Measurements from ENCODE around the gene ODAD3.
"Not testable (repeated sequence)": the region's sequence is repeated elsewhere in the genome, so short reads cannot be mapped to it uniquely, and the experiment has no call there.

Gene ODAD3

DNA sequence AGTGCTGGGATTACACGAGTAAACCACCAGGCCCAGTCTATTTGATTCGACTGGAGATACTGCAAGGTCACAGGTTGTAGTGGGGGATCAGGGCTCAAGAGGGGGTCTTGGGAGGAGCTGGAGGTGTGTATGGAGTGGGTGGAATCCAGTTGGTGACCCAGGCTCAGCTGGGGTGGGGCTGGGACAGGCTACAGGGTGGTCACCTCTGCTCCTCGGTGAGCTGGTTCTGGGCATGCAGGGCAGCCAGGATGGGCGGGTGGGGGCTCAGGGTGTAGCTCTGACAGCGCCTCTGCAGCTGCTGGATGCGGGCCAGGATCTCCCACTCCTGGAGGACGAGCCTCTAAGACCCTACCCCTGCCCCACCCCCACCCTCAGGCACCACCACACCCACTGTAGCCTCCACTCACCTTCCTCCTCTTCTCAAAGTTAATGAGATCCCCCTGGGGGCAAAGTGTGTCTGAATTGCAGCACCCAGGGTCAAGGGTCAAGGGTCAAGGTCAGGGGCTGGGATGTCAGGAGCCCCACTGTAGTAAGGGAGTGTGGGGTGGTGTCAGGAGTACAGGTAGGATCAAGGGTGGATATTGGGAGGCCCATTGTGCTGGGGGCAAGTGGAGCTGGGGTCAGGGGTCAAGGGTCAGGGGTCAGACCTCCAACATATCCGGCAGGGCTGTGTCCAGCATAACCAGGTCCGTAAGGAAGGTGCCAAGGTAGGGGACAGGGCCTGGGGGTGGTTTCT is 32.9 kb downstream of the ODAD3 start:
- DNase-seq: no peak

DNA sequence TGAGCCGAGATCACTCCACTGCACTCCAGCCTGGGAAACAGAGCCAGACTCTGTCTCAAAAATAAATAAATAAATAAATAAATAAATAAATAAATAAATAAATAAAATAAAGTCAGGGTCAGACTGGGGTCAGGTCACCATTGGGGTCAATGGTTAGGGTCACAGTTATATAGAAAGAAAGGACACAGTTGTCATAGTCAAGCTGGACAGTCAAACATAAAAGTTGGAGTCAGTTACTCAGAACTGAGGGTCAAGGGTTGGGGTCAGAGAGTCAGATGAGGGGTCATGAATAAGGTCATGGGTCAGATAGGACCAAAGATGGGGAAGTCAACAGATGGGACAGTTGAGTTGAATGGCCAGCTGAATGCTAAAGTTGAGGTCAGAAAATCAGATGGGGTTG is 34.1 kb downstream of the ODAD3 start:
- DNase-seq: no peak

DNA sequence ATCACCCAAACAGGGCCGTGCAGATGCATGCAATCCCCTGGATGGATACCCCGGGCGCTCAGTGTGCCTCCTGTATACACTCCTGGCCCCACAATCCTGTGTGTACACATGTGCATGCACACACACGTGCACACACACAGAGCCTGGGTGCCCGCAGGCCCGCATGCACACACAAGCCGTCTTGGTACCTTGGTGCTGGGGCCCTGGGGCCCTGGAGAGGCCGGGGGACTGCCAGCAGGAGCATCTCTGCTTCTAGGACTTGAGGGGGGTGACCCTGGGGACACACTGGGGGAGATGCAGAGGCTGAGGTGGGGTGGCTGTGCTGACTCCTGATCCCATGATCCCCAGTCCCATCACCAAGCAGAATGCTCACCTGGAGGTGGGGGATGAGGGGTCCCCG is 35.3 kb downstream of the ODAD3 start:
- no peak for DNase-seq

DNA sequence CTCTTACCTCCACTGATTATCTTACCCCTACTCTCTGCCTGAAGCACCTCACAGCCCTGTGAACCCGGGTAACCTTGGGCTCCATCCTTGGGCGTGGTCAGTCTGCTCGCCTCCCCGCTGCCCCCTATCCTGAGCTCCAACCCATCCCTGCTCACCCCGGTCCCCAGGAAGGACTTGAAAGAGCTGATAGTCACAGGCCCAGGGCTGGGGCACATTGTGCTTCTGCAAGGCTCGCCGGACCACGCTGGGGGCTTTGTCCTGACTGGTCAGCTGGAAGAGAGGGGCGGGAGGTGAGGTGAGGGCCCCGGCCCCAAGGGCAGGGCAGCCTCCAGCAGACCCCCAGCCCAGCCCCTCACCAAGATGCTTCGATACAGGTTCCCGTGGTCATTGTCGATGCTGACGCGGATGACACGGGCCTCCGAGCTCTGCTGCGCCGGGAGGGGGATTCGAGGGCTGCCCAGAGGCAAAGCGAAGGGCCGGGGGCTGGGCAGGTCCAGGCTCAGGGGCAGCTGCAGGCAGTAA is 37.8 kb downstream of the ODAD3 start:
- no peak for DNase-seq

DNA sequence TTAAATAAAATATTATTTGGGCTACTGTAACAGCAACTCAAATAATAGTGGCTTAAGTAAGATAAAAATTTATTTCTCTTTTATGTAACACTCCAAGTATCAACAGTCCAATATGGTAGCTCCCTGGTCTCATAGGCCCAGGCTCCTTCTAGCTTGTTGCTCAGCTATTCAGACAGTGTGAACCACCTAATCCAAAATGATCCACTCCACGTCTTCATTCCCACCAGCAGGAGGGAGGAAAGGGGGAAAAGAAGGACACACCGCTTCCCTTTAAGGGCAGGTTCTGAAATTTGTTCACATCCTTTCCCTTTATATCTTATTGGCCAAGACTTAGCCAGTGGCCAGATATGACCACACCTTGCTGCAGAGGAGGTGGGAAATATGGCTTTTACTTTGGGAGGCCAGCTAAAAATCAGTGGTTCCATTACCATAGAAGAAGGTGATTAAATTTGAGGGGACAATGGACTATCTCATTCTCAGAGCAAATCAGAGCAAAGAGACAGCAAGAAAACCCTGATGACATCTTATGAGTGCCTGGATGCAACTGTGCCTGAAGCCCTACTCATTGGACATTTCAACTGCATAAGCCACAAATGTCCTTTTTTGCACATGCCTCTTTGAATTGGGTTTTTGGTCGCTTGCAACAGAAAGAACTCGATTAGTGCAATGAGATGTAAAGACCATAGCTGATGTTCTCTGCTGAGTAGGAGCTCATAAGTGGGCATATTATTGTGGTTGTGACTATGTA is 43.8 kb downstream of the ODAD3 start:
- DNase-seq: no peak

DNA sequence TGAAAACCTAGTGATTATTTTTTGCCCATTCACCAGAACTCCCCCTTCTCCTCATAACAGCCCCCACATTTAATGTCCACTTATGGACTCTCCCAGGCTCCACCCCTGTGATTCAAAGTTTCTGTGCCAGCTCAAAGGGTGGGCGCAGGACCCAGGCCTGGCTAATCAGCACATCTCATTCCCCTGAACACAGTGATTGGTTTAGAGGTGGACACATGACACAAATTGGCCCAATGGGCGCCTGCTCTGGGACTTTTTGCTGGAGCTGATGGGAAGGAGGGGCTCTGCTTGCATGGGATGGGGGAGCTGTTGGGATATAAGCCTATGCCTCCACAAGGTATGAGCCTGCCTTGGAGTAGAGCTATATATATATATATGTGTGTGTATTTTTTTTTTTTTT is 44.6 kb downstream of the ODAD3 start:
- no peak for DNase-seq

DNA sequence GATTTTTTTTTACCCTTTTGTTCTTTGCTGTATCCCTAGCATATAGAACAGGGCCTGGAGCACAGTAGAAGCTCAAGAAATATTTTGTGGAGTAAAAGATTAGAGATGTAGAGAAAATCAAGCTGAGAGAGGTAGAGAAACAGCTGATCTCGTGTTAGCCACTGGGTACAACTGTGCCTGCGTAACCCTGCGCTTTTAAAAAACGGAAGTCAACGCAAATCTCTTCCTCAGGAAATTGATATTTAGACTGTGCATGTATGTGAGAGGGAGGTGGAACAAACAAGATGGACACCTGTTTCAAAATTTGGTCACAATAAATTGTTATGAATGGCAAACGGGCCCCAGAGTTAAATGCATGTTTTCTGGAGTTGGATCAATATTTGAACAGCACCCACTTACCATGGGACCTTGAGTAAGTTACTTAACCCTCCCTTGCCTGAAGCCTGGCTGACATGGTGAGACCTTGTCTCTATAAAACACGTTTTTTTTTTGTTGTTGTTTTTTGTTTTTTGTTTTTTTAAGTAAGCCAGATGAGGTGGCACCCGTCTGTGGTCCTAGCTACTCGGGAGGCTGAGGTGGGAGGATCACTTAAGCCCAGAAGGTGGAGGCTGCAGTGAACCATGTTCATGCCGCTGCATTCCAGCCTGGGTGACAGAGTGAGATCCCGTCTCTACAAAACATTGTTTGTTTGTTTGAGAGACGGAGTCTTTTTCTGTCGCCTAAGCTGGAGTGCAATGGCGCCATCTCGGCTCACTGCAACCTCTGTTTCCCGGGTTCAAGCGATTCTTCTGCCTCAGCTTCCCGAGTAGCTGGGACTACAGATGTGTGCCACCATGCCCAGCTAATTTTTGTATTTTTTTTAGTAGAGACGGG is 47.5 kb downstream of the ODAD3 start:
- peak; percentile 52 for DNase-seq

DNA sequence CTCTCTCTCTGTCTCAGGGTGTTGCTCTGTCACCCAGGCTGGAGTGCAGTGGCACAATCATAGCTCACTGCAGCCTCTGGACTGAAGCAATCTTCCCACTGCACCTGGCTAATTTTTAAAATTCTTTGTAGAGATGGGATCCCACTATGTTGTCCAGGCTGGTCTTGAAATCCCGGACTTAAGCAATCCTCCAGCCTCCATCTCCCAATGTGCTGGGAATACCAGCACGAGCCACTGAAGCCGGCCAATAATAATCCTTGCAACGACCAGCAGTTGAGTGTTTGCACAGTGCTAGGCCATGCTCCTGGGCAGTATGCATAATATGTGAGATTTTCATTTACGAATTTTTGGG is 50.2 kb downstream of the ODAD3 start:
- DNase-seq: no peak

DNA sequence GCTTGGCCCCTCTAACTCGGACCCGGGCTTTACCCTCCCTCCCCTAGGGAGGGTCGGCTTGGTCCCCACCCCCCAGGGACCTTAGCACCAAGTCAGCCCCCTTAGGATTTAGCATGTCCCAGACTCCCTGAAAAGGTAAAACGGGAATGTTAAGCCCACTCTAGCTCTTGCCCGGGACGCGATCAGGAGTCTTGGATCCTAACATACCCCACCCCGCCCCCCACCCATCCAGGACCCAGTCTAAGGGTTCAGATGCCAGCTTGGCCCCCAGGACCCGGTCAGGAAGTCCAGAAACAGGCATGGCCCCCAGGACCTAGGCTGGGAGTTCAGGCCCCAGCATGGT is 51.2 kb downstream of the ODAD3 start:
- no peak for DNase-seq

DNA sequence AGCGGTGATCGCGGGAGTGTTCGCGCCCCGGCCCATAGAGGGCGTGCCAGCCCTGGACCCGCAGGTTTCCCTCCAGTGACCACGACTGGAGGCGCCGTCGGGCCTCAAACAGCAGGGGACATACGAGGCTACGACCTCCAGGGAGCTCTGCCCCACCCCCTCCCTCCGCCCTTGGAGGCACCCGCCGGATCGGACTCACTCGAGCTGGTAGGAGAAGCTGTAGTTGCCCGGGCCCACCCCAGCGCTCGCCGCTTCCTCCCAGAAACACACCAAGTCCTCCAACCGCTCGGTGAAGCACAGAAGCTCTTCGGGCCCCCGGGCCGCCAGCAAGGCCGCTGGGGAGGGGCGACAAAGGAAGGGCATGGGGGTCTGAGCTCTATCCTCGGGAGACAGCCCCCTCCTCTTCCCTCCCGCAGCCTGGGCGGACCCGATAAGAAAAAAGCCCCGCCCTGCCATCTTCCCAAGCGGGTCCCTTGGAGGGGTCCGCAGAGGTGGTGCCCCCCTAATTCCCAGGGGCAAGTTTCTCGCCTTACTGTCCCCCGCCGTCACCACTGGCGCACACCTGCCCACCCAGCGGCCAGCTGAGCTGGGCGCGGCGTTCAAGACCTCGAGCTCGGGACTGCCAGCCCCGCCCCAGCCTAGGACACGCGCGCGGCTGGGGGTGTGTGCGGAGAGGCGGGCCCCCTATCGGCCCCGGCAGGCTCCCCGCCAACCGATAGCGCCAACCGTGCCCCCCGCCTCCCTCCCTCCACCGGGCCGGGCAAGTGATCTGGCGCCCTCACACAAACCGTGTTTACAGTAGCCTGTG is 51.8 kb downstream of the ODAD3 start:
- DNase-seq: peak; percentile 94

DNA sequence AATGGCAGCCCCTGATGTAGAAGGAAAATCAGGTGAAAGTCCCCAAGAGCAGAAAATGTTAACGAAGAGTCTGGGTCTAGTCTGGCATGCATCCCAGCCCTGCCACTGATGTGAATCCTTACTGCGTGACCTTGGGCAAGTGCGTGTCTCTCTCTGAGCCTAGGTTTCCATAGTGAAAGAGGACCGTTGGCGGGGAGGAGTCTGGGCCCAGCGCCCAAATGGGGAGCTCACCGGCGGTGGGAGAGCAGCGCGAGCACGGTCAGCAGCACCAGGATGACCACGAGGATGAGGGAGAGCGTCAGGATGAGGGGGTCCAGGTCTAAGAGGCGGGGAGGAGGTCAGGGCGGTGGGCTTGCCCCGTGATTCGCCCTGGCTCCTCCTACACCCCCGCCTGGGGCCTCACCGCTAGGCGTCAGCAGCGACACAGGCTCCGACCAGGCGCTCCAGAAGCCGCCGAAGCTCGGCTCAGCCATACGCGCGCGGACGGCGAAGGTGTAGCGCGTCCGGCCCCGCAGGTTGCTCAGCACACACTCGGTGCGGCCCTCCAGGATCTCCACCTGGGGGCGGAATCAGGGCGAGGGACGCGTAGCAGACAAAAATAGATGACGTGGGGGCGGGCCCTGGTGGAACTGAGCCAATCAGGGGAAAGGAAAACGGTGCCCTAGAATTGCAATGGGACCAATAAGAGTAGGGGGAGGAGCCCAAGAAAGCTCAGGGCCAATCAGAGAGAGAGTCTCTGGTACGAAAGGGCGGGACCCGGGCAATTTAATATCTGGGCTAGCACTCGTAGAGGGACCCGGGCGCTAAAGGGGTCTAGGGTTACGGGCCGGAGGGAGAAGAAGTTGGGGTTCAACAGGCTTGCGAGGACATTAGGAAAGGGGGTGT is 54.0 kb downstream of the ODAD3 start:
- DNase-seq: peak; percentile 99

DNA sequence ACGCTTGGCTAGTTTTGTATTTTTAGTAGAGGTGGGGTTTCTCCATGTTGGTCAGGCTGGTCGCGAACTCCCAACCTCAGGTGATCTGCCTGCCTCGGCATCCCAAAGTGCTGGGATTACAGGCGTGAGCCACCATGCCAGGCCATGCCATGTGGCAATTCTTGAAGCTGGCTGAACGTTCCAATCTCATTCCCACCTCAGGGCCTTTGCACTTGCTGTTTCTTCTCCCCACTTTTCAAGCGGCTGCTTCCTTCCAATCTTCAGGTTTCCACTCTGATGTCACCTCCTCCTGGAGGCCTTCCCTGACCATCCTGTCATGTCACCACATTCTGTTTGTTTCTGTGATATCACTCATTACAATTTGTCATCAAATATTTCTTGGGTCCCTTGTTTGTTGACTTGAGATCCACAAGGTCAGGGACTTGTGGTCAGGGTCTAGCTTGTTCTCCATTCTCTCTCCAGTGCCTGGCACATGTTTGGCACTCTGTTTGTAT is 55.0 kb downstream of the ODAD3 start:
- no peak for DNase-seq

DNA sequence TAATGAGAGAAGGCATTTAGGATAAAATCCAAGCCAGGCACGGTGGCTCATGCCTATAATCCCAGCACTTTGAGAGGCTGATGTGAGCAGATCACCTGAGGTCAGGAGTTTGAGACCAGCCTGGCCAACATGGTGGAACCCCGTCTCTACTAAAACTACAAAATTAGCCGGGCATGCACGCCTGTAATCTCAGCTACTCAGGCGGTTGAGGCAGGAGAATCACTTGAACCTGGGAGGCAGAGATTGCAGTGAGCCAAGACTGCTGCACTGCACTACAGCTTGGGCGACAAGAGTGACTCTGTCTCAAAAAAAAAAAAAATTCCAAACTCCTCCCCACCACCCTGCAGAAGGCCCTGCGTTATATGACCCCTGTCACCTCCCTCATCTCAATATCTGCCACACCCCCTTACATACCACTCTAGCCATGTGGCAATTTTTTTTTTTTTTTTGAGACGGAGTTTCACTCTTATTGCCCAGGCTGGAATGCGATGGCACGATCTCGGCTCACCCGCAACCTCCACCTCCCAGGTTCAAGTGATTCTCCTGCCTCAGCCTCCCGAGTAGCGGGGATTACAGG is 55.6 kb downstream of the ODAD3 start:
- DNase-seq: not testable (repeated sequence)

DNA sequence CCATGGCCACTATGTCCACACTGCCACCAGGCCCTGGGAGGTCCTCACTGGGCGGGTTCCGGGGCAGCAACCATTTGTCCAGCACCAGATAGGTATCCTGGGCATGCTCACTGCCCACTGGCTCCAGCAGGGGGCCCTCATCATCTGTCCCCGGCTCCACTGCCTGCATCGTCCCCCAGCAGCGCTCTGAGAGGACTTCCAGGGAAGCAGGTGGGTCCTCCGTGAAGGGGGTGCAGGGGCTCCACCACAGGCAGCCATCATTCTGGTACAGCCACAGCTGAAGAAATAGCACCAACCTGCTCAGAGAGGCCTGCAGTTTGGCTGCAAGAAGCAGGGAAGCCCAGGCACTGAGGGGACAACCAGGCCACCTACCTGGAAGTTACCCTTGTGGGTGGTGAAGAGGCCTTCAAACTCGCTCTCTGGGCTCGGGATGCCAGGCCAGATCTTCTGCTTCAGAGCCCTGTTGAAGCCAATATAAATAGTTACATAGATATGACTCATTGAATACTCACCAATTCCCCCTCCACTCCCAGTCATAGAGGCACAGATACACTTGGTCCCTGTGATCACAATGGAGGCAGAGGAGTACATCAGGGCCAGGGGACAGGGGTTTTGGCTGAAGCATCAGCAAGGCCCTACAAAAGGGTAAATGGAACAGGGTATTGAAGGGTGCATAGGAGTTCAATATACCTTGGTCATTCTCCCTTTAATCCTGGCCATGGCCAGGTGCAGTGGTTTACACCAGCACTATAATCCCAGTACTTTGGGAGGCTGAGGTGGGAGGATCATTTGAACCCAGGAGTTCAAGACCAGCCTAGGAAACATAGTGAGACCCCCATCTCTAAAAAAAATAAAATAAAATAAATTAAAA is 56.4 kb downstream of the ODAD3 start:
- peak; percentile 73 for DNase-seq

DNA sequence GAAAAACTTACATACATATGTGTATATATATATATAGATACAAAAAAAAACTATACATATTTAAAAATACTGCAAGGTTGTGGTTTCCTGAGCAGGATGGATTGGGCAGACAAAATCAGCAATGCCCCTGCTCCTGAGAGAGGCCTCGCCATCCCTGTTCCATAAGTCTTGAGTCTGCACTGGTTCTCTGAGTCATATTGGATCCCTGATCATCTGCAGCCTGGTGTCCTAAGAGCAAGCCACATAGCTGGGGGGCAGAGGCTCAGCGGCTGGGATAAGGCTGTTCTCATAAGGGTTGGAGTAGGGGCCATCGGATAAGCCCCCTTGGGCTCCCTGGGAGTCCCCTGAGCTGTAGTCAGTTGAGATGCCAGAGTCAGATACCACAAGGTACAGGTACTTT is 57.2 kb downstream of the ODAD3 start:
- no peak for DNase-seq

DNA sequence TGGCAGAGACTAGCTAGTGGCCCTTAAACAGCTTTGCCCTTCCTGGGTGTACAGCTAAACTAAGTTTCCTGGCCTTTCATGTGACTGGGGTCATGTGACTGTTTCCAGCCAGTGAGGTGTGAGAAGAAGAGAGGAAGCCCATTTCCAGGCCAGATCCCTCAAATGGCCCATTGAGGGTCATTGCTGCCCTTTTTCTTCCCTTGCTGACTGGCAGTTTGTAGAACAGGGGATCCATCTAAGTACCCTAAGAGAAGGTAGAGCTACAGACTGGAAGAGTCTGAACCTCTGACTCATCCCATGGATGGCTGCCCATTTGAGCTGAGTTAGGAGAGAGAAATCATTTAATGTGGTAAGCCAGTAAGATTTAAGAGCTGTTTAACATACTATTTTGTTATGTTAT is 57.7 kb downstream of the ODAD3 start:
- DNase-seq: peak; percentile 81

DNA sequence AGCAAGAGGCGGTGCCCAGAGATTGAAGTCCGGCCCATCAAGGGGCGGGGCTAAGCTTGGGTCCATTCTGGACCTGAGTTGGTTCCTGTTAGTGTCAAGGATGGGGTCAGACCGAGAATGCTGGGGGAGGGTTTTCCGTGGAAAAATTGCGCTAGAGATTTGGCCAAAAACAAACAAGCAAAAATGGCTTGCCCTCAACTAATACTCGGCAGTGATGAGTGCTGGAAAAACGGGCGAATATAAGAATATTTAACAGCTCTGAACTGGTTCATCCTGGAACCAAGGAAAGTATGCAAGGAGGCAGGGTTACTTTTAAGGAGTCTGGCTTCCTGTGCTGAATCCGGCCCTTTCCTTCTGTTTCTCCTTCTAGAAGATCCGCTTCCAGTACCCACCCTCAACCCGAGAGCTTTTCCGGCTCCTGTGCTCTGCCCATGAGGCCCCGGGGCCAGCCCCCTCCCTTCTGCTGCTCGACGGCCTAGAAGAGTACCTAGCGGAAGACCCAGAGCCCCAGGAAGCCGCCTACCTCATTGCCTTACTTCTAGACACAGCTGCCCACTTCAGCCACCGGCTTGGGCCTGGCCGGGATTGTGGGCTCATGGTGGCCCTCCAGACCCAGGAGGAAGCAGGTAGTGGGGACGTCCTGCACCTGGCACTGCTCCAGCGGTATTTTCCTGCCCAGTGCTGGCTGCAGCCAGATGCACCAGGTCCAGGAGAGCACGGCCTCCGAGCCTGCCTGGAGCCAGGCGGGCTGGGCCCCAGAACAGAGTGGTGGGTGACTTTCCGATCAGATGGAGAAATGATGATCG is 59.6 kb downstream of the ODAD3 start:
- DNase-seq: peak; percentile 84

DNA sequence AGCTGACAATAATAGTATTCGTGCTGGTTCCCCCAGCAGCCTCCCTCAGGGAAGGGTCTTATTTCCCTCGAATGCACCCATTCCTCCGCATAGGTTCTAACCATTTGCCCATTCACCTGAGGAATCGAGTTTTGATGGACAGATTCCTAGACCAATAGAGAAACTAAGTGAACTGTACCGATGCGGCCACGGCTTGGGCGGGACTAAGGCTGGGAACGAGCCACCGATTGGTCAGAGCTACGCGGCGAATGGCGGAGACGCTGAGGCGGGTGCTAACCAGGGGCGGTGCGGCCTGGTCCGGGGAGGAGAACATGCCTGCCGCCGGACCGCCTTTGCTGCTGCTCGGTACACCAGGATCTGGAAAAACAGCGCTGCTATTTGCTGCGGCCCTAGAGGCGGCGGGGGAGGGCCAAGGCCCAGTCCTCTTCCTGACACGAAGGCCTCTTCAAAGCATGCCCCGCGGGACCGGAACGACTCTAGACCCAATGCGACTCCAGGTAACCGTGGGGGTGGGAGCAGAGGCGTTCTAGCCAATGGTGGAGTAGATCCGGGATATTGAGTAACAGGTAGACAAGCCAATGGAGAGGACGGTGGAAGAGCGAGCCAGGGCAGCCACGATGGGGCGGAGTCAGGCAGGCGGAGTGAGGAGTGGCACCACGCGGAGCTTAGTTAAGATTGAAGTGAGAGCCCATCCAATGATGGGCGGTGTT is 60.3 kb downstream of the ODAD3 start, which contains the start of gene SWSAP1:
TSS of gene SWSAP1 (plus strand) at position 234 of the 710 bp plus-strand sequence. CDS start at position 249, 15 bp downstream.
- peak; percentile 100 for DNase-seq
